ENCODE measurements around the gene KANSL2. TPM values are rescaled to one million over a fixed set of nuclear protein-coding genes. Genes with fewer than 3 reads are reported as not detected.
A peak's percentile ranks its signal among the peaks of the same experiment; 100 is the strongest.

Gene KANSL2
- total RNA-seq, 1 experiment from 2014 or later: 48.1 TPM

GRCh38 chr12:48681710-48682532 is at the start of gene KANSL2 (continued):
- 0 out of 2 replicates have a peak, but pooled peaks have one; percentile 29 for TF ChIP-seq FOXJ3 (CRISPR knock-in tag; IDR thresholded peaks at IDR 0.05; ENCODE audit: borderline replicate concordance)
- no peak for TF ChIP-seq ZNF219 (CRISPR knock-in tag; IDR thresholded peaks at IDR 0.05; ENCODE audit: borderline replicate concordance)
- no peak for TF ChIP-seq ZSCAN18 (CRISPR knock-in tag; IDR thresholded peaks at IDR 0.05)
- no peak for TF ChIP-seq MXD4 (CRISPR knock-in tag; IDR thresholded peaks at IDR 0.05; ENCODE audit: borderline replicate concordance)
- no peak; the same call in 1 of the 2 replicates for TF ChIP-seq KAT7 (CRISPR knock-in tag; IDR thresholded peaks at IDR 0.05; ENCODE audit: borderline replicate concordance)
- no peak for TF ChIP-seq ZNF263 (CRISPR knock-in tag; IDR thresholded peaks at IDR 0.05; ENCODE audit: low read depth)
- no peak for TF ChIP-seq OVOL2 (CRISPR knock-in tag; IDR thresholded peaks at IDR 0.05; ENCODE audit: borderline replicate concordance)
- peak; percentile 40; the same call in 1 of the 2 replicates for TF ChIP-seq USF1 (CRISPR knock-in tag; IDR thresholded peaks at IDR 0.05)
- no peak for TF ChIP-seq E2F1 (CRISPR knock-in tag; IDR thresholded peaks at IDR 0.05)
- TF ChIP-seq EMX1 (CRISPR knock-in tag; IDR thresholded peaks at IDR 0.05): no peak
- TF ChIP-seq GABPB1 (CRISPR knock-in tag; IDR thresholded peaks at IDR 0.05): peak; percentile 54; the same call in 1 of the 2 replicates
- TF ChIP-seq ZBTB43 (CRISPR knock-in tag; IDR thresholded peaks at IDR 0.05): no peak
- no peak for TF ChIP-seq USF2 (CRISPR knock-in tag; IDR thresholded peaks at IDR 0.05)
- no peak for TF ChIP-seq RELA (CRISPR knock-in tag; IDR thresholded peaks at IDR 0.05; ENCODE audit: borderline replicate concordance)
- TF ChIP-seq ERG (CRISPR knock-in tag; IDR thresholded peaks at IDR 0.05): no peak
- no peak for TF ChIP-seq ZNF317 (CRISPR knock-in tag; IDR thresholded peaks at IDR 0.05; ENCODE audit: borderline replicate concordance, low read depth)
- peak; percentile 26; the same call in 1 of the 2 replicates for TF ChIP-seq ZNF281 (CRISPR knock-in tag; IDR thresholded peaks at IDR 0.05)
- no peak for TF ChIP-seq MYBL2 (CRISPR knock-in tag; IDR thresholded peaks at IDR 0.05)
- no peak for TF ChIP-seq ZBTB21 (CRISPR knock-in tag; IDR thresholded peaks at IDR 0.05; ENCODE audit: borderline replicate concordance)
- TF ChIP-seq ZNF121 (CRISPR knock-in tag; IDR thresholded peaks at IDR 0.05): no peak
- TF ChIP-seq E2F4 (CRISPR knock-in tag; IDR thresholded peaks at IDR 0.05; ENCODE audit: borderline replicate concordance, low read depth): no peak
- TF ChIP-seq TEAD1 (CRISPR knock-in tag; IDR thresholded peaks at IDR 0.05): 0 out of 2 replicates have a peak, but pooled peaks have one; percentile 57
- no peak for TF ChIP-seq NFATC4 (CRISPR knock-in tag; IDR thresholded peaks at IDR 0.05)
- no peak for TF ChIP-seq ZNF512 (CRISPR knock-in tag; IDR thresholded peaks at IDR 0.05; ENCODE audit: borderline replicate concordance)
- no peak; the same call in 1 of the 2 replicates for TF ChIP-seq NR2C2 (CRISPR knock-in tag; IDR thresholded peaks at IDR 0.05)
- TF ChIP-seq TP53 (CRISPR knock-in tag; IDR thresholded peaks at IDR 0.05): no peak

Measured in WTC11 (cell line).